ENCODE results near the gene LSG1.

The LSG1 gene

DNA sequence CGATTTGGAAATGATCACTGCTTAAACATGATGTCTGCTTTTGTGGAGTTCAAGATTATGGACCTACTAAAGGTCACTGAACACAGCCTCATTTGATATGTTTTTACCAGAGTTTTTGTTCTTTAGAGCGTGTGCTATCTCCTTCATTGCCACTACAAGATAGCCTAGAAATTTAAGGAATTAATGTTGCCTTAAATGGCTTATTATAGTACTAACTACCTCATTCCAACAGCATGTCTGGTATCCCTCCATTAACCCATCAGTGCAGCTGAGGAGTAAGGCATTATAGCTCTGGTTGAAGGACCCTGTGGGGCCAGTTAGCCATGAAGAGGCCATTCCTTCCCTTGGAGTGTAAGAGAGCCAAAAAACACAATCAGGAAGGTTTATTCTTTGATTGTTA is 11.4 kb upstream of the LSG1 start:
- H3K4me3 Mint-ChIP-seq: no peak overlapping the region
- peaks cover 20% of the 10 kb centered on the region for H3K36me3 Mint-ChIP-seq (ENCODE audit: low read depth)
- intact Hi-C loops (cut with micrococcal nuclease): loop anchor here (5.0 to 10.0 kb wide), 2 partner anchors 101 to 424 kb away; no protein-coding TSS in a partner anchor

DNA sequence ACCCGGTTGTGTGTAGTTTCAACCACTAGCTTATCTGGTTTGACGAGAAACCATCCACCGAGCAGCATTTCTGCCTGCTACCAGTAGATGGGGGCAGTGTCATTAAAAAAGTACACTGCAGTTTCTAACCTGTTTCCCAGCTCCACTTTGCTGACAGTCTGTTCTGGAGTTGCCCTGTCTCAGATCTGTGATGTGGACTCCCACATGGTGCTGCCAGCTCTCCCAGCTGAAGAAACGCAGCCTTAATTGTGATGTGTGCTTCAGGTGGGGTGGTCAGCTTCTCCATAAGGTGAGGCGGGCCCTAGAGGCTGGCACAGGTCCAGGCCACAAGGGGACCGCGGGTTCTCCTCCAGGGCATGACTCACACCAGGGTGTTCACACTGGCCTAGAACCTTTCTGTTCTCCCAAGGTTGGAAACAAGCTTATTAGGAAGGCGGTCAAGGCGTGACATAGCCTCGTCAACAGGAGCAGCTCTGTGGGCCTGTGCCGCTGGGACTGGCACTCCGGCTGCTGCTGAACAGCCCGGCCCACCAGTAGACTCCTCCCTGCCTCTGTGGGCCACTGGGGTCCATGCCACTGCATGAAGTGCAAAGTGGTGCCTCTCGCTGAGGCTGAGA is 10.8 kb upstream of the LSG1 start:
- peaks cover 14% of the 10 kb centered on the region for H3K27me3 Mint-ChIP-seq
- peaks cover 20% of the 10 kb centered on the region for H3K36me3 Mint-ChIP-seq (ENCODE audit: low read depth)
- no peaks in the 10 kb centered on the region for H3K9me3 Mint-ChIP-seq
- intact Hi-C loops (cut with micrococcal nuclease): loop anchor here (1.0 to 10.0 kb wide), 3 partner anchors 102 to 424 kb away; no protein-coding TSS in a partner anchor
- H3K4me3 Mint-ChIP-seq: peak overlapping the region; percentile 18
- H3K4me1 Mint-ChIP-seq (ENCODE audit: low read depth): peaks cover 38% of the 10 kb centered on the region
- H3K27ac Mint-ChIP-seq: peak overlapping the region; percentile 4

More for the DNA sequence above, 11.4 kb upstream of the LSG1 start:
- no peak overlapping the region for H3K27ac Mint-ChIP-seq
- no peaks in the 10 kb centered on the region for H3K9me3 Mint-ChIP-seq
- peaks cover 43% of the 10 kb centered on the region for H3K4me1 Mint-ChIP-seq (ENCODE audit: low read depth)
- peaks cover 13% of the 10 kb centered on the region for H3K27me3 Mint-ChIP-seq

DNA sequence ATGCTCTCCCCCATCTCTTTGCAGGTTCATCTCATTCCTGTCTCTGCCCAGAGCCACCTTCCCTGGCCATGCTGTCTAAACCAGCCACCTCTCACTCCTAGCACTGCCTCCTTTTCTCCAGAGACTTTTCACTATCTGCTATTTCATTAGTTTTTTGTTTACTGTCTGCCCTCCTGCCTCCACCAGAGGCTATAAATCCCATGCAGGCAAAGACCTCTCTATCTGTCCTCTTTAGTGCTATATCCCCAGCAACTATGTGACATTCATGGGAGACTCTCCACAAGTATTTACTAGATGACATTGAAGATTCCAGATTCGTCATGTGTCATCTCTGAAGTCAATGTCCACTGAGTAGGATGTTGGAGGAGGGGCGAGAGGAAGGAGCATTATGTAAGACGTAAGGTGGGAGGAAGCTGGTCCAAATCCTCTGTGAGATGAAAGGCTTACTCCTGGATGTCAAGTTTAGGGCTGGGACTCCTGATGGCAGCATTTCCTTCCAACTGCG is 10.2 kb upstream of the LSG1 start:
- H3K27ac Mint-ChIP-seq: peak overlapping the region; percentile 4
- H3K4me1 Mint-ChIP-seq (ENCODE audit: low read depth): peaks cover 34% of the 10 kb centered on the region
- H3K27me3 Mint-ChIP-seq: peaks cover 13% of the 10 kb centered on the region
- H3K4me3 Mint-ChIP-seq: no peak overlapping the region
- intact Hi-C loops (cut with micrococcal nuclease): loop anchor here (1.0 to 10.0 kb wide), 3 partner anchors 103 to 425 kb away; no protein-coding TSS in a partner anchor
- H3K9me3 Mint-ChIP-seq: no peaks in the 10 kb centered on the region
- peaks cover 16% of the 10 kb centered on the region for H3K36me3 Mint-ChIP-seq (ENCODE audit: low read depth)

DNA sequence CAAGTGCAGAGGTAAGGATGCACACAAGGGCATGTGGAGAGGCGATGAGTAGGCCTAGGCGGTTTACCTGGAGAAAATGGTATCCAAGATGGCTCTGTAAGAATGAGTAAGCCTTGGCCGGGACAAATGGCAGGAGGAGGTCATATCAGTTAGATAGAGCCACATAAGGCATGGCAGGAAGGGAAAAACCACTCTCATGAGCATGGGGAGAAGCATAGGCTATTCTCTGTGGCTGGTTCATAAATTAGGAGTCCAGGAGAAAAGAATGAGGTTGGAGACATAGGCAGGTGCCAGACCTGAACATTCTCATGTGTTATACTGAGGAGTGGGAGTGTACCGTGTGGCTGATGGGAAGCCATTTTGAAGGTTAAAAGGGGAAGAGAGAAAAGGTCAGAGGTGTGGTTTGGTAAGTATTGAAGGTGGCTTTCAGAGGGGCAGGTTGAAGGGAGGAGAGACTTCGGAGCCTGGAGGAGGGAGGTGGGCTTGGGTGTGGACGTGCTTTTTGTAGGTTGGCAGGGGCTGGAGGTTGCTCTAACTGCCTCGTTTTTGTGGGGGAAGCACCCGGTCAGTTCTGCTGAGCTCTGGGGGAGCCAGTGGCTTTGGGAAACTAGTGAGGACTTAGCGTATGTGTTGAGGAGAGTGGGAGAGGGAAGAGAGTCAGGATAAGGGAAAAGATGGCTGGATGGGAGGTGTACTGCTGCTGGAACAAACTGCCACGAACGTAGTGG is 9.1 kb upstream of the LSG1 start:
- Mint-ChIP-seq H3K27ac (peak overlapping the region; percentile 27), H3K36me3 (ENCODE audit: low read depth) (peaks cover 6% of the 10 kb centered on the region), H3K4me3 (no peak overlapping the region), H3K4me1 (ENCODE audit: low read depth) (peaks cover 24% of the 10 kb centered on the region), H3K27me3 (peaks cover 12% of the 10 kb centered on the region), H3K9me3 (no peaks in the 10 kb centered on the region)
- intact Hi-C loops (cut with micrococcal nuclease): loop anchor here (5.0 to 10.0 kb wide), 2 partner anchors 104 to 426 kb away; no protein-coding TSS in a partner anchor

DNA sequence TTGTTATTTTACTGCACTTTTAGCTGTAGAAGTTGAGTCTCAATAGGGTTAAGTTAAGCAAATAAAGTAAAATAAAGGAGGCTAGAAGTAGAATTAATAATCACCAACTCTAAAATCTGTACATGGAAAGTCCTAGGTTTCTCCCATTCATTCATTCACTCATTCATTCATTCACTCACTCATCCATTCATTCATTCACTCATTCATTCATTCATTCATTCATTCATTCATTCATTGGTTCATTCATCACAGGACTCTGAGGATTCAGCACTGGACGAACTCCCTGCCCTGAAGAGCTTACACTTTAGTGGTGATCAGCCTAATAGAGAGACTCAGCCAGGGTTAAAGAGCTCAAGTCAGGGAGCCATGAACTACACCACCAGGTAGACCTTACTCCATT is 4.5 kb upstream of the LSG1 start:
- H3K4me3 Mint-ChIP-seq: no peak overlapping the region
- peaks cover 15% of the 10 kb centered on the region for H3K4me1 Mint-ChIP-seq (ENCODE audit: low read depth)
- H3K9me3 Mint-ChIP-seq: no peaks in the 10 kb centered on the region
- peaks cover 8% of the 10 kb centered on the region for H3K36me3 Mint-ChIP-seq (ENCODE audit: low read depth)
- no peak overlapping the region for H3K27ac Mint-ChIP-seq
- peaks cover 14% of the 10 kb centered on the region for H3K27me3 Mint-ChIP-seq
- intact Hi-C loops (cut with micrococcal nuclease): no loop called here

DNA sequence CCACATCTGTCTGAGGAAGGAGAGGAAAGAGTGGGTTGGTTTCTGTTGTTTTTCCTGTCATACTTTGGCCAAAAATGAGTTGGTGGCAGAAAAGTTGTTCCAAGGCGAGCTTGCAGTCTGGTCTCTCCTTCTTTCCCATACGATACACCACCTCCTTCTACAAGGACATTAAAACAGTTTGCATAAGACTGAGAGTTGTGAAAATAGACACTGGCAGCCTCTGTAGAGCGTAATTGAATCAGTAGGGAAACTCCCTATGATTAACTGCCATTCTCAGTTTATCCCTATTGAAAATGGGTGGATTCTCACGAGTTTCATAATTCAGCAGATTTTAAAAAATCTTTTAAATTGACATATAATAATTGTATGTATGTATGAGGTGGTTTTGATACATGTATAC is 3.7 kb upstream of the LSG1 start:
- Mint-ChIP-seq H3K36me3 (ENCODE audit: low read depth) (peaks cover 8% of the 10 kb centered on the region), H3K4me3 (no peak overlapping the region), H3K27me3 (peaks cover 8% of the 10 kb centered on the region), H3K27ac (no peak overlapping the region), H3K9me3 (no peaks in the 10 kb centered on the region), H3K4me1 (ENCODE audit: low read depth) (peaks cover 15% of the 10 kb centered on the region)
- intact Hi-C loops (cut with micrococcal nuclease): no loop called here

DNA sequence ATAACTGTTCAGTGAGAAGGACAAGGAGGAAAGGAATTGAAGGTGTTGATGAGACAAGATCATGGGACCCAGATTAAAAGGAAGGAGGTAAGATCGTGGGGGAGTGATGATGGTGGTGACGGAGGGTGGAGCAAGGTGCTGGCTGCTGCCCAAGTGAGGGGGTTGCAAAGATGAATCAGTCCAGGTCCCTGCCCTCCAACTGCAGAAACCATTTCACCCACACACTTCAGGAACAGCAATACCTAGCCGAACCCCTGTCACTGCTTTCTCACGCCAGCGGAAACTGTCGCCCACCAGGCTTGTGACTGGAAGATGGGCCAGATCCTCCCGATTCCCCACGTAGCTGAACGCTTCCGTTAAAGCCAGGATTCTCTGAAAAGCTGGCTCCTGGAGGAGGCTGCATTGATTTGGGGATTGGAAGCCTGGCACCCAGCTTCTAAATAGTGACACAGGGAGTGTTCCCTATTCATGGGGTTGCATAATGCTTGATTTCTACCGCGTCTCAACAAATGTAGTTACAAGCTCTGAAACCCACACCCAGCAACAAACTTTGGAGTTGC is 3.2 kb upstream of the LSG1 start:
- H3K4me3 Mint-ChIP-seq: no peak overlapping the region

DNA sequence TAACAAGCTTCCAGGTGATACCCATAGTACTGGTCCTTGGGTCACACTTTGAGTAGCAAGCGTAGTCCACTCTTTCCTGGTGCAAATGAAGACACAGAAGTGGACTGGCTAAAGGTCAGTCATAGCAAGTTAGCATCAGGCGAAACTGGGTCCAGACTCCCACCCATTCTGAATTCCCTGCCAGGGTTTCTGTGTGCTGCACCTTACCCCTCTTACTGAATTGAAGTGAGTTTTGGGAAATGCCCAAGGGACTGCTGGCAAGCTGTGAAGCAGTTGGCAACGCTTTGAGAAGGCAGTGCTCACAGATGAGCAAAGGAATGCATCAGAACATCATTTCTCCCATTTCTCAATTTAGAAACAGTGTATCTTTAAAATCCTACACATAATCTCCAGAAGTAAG is 1.8 kb upstream of the LSG1 start:
- H3K27ac Mint-ChIP-seq: no peak overlapping the region
- peaks cover 8% of the 10 kb centered on the region for H3K27me3 Mint-ChIP-seq
- no peak overlapping the region for H3K4me3 Mint-ChIP-seq
- peaks cover 15% of the 10 kb centered on the region for H3K4me1 Mint-ChIP-seq (ENCODE audit: low read depth)
- intact Hi-C loops (cut with micrococcal nuclease): loop anchor here (2.0 kb wide), 1 partner anchor 595 kb away; no protein-coding TSS in a partner anchor
- H3K36me3 Mint-ChIP-seq (ENCODE audit: low read depth): peaks cover 20% of the 10 kb centered on the region
- H3K9me3 Mint-ChIP-seq: no peaks in the 10 kb centered on the region

More for the DNA sequence above, 3.2 kb upstream of the LSG1 start:
- no peaks in the 10 kb centered on the region for H3K9me3 Mint-ChIP-seq
- peaks cover 8% of the 10 kb centered on the region for H3K27me3 Mint-ChIP-seq
- H3K4me1 Mint-ChIP-seq (ENCODE audit: low read depth): peaks cover 15% of the 10 kb centered on the region
- intact Hi-C loops (cut with micrococcal nuclease): no loop called here
- H3K36me3 Mint-ChIP-seq (ENCODE audit: low read depth): peaks cover 8% of the 10 kb centered on the region
- no peak overlapping the region for H3K27ac Mint-ChIP-seq

DNA sequence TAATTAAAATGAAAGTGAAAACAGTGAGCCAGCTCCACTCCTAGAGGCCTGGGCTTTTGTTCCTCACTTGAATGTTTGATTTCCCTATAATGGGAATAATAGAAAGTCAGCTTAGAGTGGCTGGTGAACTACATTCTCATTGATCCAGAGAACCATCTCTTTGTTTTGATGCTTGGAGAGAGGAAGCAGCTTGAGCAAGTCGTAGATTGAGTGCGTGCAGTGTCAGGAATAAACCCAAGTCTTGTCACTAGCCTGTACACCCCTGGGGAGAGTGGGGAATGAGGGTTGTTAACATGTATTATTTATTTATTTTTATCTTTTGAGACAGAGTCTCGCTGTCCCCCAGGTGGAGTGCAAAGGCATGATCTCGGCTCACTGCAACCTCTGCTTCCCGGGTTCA is 885 bp upstream of the LSG1 start:
- Mint-ChIP-seq H3K4me1 (ENCODE audit: low read depth) (peaks cover 20% of the 10 kb centered on the region), H3K27ac (peak overlapping the region; percentile 95), H3K36me3 (ENCODE audit: low read depth) (peaks cover 27% of the 10 kb centered on the region), H3K9me3 (no peaks in the 10 kb centered on the region), H3K27me3 (peaks cover 8% of the 10 kb centered on the region), H3K4me3 (peak overlapping the region; percentile 97)
- intact Hi-C loops (cut with micrococcal nuclease): loop anchor here (2.0 kb wide), 1 partner anchor 596 kb away; no protein-coding TSS in a partner anchor

DNA sequence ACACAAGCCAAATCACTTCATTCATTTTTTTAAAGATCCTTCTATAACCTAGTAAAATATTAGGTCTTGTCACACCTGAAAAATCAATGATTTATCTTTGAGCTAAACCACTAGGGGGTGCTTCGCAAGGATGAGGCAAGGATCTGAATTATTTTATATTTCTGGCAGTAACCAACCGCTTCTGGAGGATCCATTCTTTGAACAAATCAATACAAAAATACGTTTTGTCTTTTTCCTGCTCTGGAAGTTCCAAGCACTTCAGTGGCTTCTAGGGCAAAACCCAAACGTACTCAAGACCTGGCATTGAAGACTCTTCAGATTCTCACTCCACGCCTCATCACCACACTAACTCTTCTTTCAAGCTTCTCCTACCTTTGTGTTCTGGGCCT is 486 bp downstream of the LSG1 start:
- Mint-ChIP-seq H3K4me1 (ENCODE audit: low read depth) (peaks cover 27% of the 10 kb centered on the region), H3K4me3 (peak overlapping the region; percentile 97), H3K9me3 (no peaks in the 10 kb centered on the region), H3K27ac (peak overlapping the region; percentile 95), H3K36me3 (ENCODE audit: low read depth) (peaks cover 38% of the 10 kb centered on the region), H3K27me3 (peaks cover 2% of the 10 kb centered on the region)
- intact Hi-C loops (cut with micrococcal nuclease): loop anchor here (1.0 kb wide), 1 partner anchor 283 kb away; no protein-coding TSS in a partner anchor

DNA sequence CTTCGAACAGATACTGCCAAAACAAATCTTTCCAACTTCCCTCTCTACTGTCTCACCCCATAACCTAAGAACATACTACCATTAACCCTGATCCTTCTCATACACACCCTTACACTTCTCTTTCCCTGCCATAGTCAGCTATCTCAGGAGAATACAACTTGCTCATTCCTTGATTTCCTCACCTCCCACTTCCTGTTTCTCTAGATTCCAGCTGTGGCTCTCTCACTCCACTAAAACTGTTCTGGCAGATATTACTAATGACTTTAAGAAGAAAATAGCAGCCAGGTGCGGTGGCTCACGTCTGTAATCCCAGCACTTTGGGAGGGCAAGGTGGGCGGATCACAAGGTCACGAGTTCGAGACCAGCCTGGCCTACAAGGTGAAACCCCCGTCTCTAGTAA is 4.6 kb downstream of the LSG1 start:
- peaks cover 12% of the 10 kb centered on the region for H3K4me1 Mint-ChIP-seq (ENCODE audit: low read depth)
- H3K27me3 Mint-ChIP-seq: no peaks in the 10 kb centered on the region
- H3K9me3 Mint-ChIP-seq: no peaks in the 10 kb centered on the region
- intact Hi-C loops (cut with micrococcal nuclease): no loop called here
- peak overlapping the region; percentile 20 for H3K27ac Mint-ChIP-seq
- H3K4me3 Mint-ChIP-seq: no peak overlapping the region
- H3K36me3 Mint-ChIP-seq (ENCODE audit: low read depth): peaks cover 74% of the 10 kb centered on the region

DNA sequence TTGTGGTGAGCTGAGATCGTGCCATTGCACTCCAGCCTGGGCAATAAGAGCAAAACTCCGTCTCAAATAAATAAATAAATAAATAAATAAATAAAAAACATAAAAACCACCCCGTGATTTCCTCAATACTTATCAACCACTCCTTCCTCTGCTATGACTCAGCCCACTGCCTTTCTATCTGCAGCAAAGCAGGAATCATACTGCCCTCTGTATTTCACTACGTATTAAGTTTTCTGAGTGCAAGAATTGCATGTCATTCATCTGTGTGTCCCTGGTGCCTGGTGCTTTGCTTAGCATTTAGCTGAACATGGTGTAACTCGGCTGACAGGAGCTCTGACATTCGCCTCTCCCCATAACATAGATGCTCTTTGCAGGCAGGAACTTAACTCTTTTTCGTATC is 7.1 kb downstream of the LSG1 start:
- H3K9me3 Mint-ChIP-seq: no peaks in the 10 kb centered on the region
- no peaks in the 10 kb centered on the region for H3K27me3 Mint-ChIP-seq
- intact Hi-C loops (cut with micrococcal nuclease): no loop called here
- peaks cover 12% of the 10 kb centered on the region for H3K4me1 Mint-ChIP-seq (ENCODE audit: low read depth)
- H3K36me3 Mint-ChIP-seq (ENCODE audit: low read depth): peaks cover 74% of the 10 kb centered on the region
- no peak overlapping the region for H3K27ac Mint-ChIP-seq
- no peak overlapping the region for H3K4me3 Mint-ChIP-seq

DNA sequence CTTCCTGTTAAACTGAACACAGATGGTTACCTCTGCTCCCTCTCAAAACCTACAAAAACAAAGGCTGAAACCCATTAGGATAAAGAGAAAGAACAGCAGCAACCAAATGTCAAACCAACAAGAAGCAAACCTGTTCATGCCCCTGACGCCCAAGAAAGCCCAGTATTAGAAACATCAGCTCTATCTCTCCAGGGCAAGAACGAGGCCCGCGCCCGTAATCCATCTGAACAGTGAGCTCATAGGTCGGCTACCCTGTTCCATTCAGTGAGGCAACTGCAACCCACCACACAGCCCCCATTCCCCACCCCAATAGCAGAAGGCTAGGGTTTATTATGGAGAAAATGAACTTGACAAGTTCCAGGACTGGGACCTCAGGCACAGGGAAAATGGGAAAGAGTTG is 10.0 kb downstream of the LSG1 start:
- no peak overlapping the region for H3K27ac Mint-ChIP-seq
- H3K4me1 Mint-ChIP-seq (ENCODE audit: low read depth): peaks cover under 1% of the 10 kb centered on the region
- H3K27me3 Mint-ChIP-seq: no peaks in the 10 kb centered on the region
- intact Hi-C loops (cut with micrococcal nuclease): no loop called here
- peaks cover 80% of the 10 kb centered on the region for H3K36me3 Mint-ChIP-seq (ENCODE audit: low read depth)
- no peaks in the 10 kb centered on the region for H3K9me3 Mint-ChIP-seq
- H3K4me3 Mint-ChIP-seq: no peak overlapping the region

DNA sequence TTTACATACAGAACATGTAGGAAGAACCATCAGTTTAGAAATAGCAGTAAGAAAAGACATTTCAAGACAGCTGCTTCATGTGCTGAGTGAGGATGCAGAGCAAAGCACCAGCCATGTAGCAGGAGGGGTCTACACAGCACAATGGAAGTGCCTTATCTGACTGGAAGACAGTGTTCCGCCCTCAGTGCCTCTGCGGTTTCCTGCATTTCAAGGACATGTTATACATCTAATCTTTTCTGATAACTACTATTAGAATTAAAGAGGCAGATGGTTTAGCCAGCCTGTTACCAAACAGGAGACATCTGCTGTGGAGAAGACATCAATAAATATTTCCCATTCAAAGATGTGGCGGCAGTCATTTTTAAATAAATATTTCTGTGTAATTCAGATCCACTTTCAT is 10.6 kb downstream of the LSG1 start:
- no peak overlapping the region for H3K4me3 Mint-ChIP-seq
- H3K27me3 Mint-ChIP-seq: no peaks in the 10 kb centered on the region
- H3K36me3 Mint-ChIP-seq (ENCODE audit: low read depth): peaks cover 79% of the 10 kb centered on the region
- H3K9me3 Mint-ChIP-seq: no peaks in the 10 kb centered on the region
- H3K4me1 Mint-ChIP-seq (ENCODE audit: low read depth): no peaks in the 10 kb centered on the region
- H3K27ac Mint-ChIP-seq: no peak overlapping the region
- intact Hi-C loops (cut with micrococcal nuclease): no loop called here
